Measurements from ENCODE around the gene TEKT3.

GRCh38 chr17:15382914-15383313 is 41.5 kb upstream of the TEKT3 start:
- TF ChIP-seq CTCF (IDR thresholded peaks at IDR 0.05) (no peak), POLR2A (IDR thresholded peaks at IDR 0.05) (no peak)

Measured in heart left ventricle (tissue), 13 donors.